HL-60 (cell line): ENCODE measurements around the gene USF3.

Experiments
- GABPA ChIP-seq: IDR thresholded peaks from 2 replicates; pipeline ENCODE4 v1.6.1; 2012; ENCODE audit warnings: low read depth
- POLR2AphosphoS5 ChIP-seq: IDR thresholded peaks from 2 replicates; pipeline ENCODE4 v1.6.1; 2012; ENCODE audit warnings: low read depth
- REST ChIP-seq: IDR thresholded peaks from 2 replicates; pipeline ENCODE4 v1.6.1; 2012; ENCODE audit warnings: low read depth; ENCODE audit not compliant: insufficient replicate concordance
- TF ChIP-seq, protein P1 (sequence below): IDR thresholded peaks from one replicate; pipeline ENCODE4 v1.5.1; 2011; ENCODE audit warnings: low read length, control low read depth, inconsistent platforms; ENCODE audit not compliant: insufficient read depth

GRCh38 chr3:113600418-113601182 lies 95.8 kb downstream of the USF3 start:
- TF ChIP-seq, protein P1, sequence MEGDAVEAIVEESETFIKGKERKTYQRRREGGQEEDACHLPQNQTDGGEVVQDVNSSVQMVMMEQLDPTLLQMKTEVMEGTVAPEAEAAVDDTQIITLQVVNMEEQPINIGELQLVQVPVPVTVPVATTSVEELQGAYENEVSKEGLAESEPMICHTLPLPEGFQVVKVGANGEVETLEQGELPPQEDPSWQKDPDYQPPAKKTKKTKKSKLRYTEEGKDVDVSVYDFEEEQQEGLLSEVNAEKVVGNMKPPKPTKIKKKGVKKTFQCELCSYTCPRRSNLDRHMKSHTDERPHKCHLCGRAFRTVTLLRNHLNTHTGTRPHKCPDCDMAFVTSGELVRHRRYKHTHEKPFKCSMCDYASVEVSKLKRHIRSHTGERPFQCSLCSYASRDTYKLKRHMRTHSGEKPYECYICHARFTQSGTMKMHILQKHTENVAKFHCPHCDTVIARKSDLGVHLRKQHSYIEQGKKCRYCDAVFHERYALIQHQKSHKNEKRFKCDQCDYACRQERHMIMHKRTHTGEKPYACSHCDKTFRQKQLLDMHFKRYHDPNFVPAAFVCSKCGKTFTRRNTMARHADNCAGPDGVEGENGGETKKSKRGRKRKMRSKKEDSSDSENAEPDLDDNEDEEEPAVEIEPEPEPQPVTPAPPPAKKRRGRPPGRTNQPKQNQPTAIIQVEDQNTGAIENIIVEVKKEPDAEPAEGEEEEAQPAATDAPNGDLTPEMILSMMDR = no peak
- TF ChIP-seq REST (no peak), POLR2AphosphoS5 (no peak), GABPA (no peak)
